SK-N-SH treated with all-trans-retinoic acid at 6 μM for 48 hours (cell line): ENCODE results near the gene SLC22A16.

Experiments used
- ATAC-seq: fragments of 200-7000 bp; cut with Tn5 transposase; 3 replicates; pipeline ENCODE4 v1.9.1; 2020; ENCODE audit warnings: mild to moderate bottlenecking, moderate library complexity
- ARNTL ChIP-seq: fragments of 450-650 bp; formaldehyde crosslinking; IDR thresholded peaks from 2 replicates; pipeline ENCODE4 v1.5.0; 2020; ENCODE audit warnings: low read depth, mild to moderate bottlenecking, moderate library complexity, borderline replicate concordance
- BACH2 ChIP-seq: fragments of 250-450 bp; sonication (Bioruptor Pico); IDR thresholded peaks from 2 replicates; pipeline ENCODE4 v1.9.0; 2021; ENCODE audit warnings: mild to moderate bottlenecking, borderline replicate concordance
- CSDC2 ChIP-seq: fragments of 250-450 bp; sonication (Bioruptor Pico); IDR thresholded peaks from 2 replicates; pipeline ENCODE4 v1.5.0; 2020; ENCODE audit warnings: mild to moderate bottlenecking, moderate library complexity
- ESRRG ChIP-seq: fragments of 250-450 bp; sonication (Bioruptor Pico); IDR thresholded peaks from 2 replicates; pipeline ENCODE4 v1.6.1; 2021; ENCODE audit warnings: mild to moderate bottlenecking
- GLIS3 ChIP-seq: fragments of 250-450 bp; sonication (Bioruptor Pico); IDR thresholded peaks from 2 replicates; pipeline ENCODE4 v1.5.0; 2020; ENCODE audit warnings: mild to moderate bottlenecking, moderate library complexity
- ISL1 ChIP-seq: fragments of 250-450 bp; sonication (Bioruptor Pico); IDR thresholded peaks from 2 replicates; pipeline ENCODE4 v2.1.2; 2022; ENCODE audit warnings: mild to moderate bottlenecking, moderate library complexity
- PPARA ChIP-seq: fragments of 250-450 bp; sonication (Bioruptor Pico); IDR thresholded peaks from 2 replicates; pipeline ENCODE4 v1.5.0; 2020; ENCODE audit warnings: mild to moderate bottlenecking, borderline replicate concordance
- RARB ChIP-seq: fragments of 250-450 bp; sonication (Bioruptor Pico); IDR thresholded peaks from 2 replicates; pipeline ENCODE4 v1.8.0; 2021; ENCODE audit warnings: mild to moderate bottlenecking, moderate library complexity
- SNAI2 ChIP-seq: fragments of 250-450 bp; sonication (Bioruptor Pico); IDR thresholded peaks from 2 replicates; pipeline ENCODE4 v1.5.0; 2020; ENCODE audit warnings: mild to moderate bottlenecking, moderate library complexity
- TCF4 ChIP-seq: fragments of 250-450 bp; sonication (Bioruptor Pico); IDR thresholded peaks from 2 replicates; pipeline ENCODE4 v1.8.0; 2021; ENCODE audit warnings: mild to moderate bottlenecking, moderate library complexity, borderline replicate concordance
- TOX ChIP-seq: fragments of 250-450 bp; sonication (Bioruptor Pico); IDR thresholded peaks from 2 replicates; pipeline ENCODE4 v1.8.0; 2021; ENCODE audit warnings: mild to moderate bottlenecking, moderate library complexity, borderline replicate concordance
- ZC3H10 ChIP-seq: fragments of 250-450 bp; sonication (Bioruptor Pico); IDR thresholded peaks from 2 replicates; pipeline ENCODE4 v1.5.1; 2021; ENCODE audit warnings: mild to moderate bottlenecking, moderate library complexity
- ZFP3 ChIP-seq: fragments of 250-450 bp; sonication (Bioruptor Pico); IDR thresholded peaks from 2 replicates; pipeline ENCODE4 v1.5.0; 2020; ENCODE audit warnings: mild to moderate bottlenecking, moderate library complexity
- ZFP30 ChIP-seq: fragments of 450-650 bp; formaldehyde crosslinking; IDR thresholded peaks from 2 replicates; pipeline ENCODE4 v1.5.0; 2022; ENCODE audit warnings: mild to moderate bottlenecking, moderate library complexity
- ZNF565 ChIP-seq: fragments of 450-650 bp; formaldehyde crosslinking; conservative IDR thresholded peaks from 2 replicates; pipeline ENCODE4 v1.5.0; 2020; ENCODE audit warnings: low read depth, mild to moderate bottlenecking, moderate library complexity
- ZNF70 ChIP-seq: fragments of 450-650 bp; formaldehyde crosslinking; IDR thresholded peaks from 2 replicates; pipeline ENCODE4 v1.5.0; 2020; ENCODE audit warnings: mild to moderate bottlenecking, moderate library complexity
- ZNF8 ChIP-seq: fragments of 450-650 bp; formaldehyde crosslinking; IDR thresholded peaks from 2 replicates; pipeline ENCODE4 v1.5.0; 2020; ENCODE audit warnings: mild to moderate bottlenecking, moderate library complexity
- TF ChIP-seq, protein P1 (sequence below): fragments of 250-450 bp; sonication (Bioruptor Pico); IDR thresholded peaks from 2 replicates; pipeline ENCODE4 v1.5.0; 2020; ENCODE audit warnings: mild to moderate bottlenecking, moderate library complexity
- TF ChIP-seq, protein P2 (sequence below): fragments of 250-450 bp; sonication (Bioruptor Pico); IDR thresholded peaks from 2 replicates; pipeline ENCODE4 v1.8.0; 2020; ENCODE audit warnings: mild to moderate bottlenecking, moderate library complexity, borderline replicate concordance
- TF ChIP-seq, protein P3 (sequence below): fragments of 250-450 bp; sonication (Bioruptor Pico); IDR thresholded peaks from 2 replicates; pipeline ENCODE4 v1.5.1; 2021; ENCODE audit warnings: mild to moderate bottlenecking, moderate library complexity
- TF ChIP-seq, protein P4 (sequence below): fragments of 250-450 bp; sonication (Bioruptor Pico); IDR thresholded peaks from 2 replicates; pipeline ENCODE4 v1.5.1; 2020; ENCODE audit warnings: low read depth, mild to moderate bottlenecking, moderate library complexity
- TF ChIP-seq, protein P5 (sequence below): fragments of 250-450 bp; sonication (Bioruptor Pico); IDR thresholded peaks from 2 replicates; pipeline ENCODE4 v1.8.0; 2021; ENCODE audit warnings: low read depth, mild to moderate bottlenecking, moderate library complexity, borderline replicate concordance

SLC22A16 gene

DNA sequence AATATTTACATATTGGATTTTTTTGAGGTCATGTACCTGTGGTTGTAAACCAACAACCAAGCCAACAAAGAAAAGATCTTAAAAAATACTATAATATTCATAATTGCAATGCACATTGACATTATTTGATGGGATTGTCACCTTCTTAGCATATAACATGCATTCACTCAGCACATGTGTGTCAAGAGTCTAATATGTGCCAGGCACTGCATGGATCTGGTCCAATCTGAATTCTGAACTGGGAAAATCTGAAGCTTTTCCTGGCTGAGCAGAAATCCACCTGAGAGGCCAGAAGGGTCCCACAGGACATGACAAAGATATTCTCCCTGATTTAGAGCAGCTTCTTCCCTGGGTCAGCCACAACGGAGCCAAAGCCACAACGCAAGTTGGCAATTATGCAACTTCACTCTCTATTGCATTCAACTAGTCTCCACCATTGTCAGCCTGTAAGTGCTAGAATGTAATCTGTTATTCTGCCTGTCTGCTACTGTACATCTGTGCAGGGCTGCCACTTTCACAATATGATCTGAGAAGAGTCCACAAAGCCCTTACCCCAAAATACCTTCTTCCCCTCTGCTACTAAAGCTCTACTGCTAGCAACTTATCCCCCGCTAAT lies 44.0 kb downstream of the SLC22A16 start:
- no peak for ATAC-seq
- TF ChIP-seq, protein P1, sequence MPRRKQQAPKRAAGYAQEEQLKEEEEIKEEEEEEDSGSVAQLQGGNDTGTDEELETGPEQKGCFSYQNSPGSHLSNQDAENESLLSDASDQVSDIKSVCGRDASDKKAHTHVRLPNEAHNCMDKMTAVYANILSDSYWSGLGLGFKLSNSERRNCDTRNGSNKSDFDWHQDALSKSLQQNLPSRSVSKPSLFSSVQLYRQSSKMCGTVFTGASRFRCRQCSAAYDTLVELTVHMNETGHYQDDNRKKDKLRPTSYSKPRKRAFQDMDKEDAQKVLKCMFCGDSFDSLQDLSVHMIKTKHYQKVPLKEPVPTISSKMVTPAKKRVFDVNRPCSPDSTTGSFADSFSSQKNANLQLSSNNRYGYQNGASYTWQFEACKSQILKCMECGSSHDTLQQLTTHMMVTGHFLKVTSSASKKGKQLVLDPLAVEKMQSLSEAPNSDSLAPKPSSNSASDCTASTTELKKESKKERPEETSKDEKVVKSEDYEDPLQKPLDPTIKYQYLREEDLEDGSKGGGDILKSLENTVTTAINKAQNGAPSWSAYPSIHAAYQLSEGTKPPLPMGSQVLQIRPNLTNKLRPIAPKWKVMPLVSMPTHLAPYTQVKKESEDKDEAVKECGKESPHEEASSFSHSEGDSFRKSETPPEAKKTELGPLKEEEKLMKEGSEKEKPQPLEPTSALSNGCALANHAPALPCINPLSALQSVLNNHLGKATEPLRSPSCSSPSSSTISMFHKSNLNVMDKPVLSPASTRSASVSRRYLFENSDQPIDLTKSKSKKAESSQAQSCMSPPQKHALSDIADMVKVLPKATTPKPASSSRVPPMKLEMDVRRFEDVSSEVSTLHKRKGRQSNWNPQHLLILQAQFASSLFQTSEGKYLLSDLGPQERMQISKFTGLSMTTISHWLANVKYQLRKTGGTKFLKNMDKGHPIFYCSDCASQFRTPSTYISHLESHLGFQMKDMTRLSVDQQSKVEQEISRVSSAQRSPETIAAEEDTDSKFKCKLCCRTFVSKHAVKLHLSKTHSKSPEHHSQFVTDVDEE: no peak
- TF ChIP-seq PPARA (CRISPR knock-in tag) (no peak), ESRRG (CRISPR knock-in tag) (no peak), ZFP3 (CRISPR knock-in tag) (no peak), GLIS3 (CRISPR knock-in tag) (no peak), ARNTL (no peak), ZNF565 (CRISPR knock-in tag) (no peak), ZNF70 (CRISPR knock-in tag) (no peak), TOX (CRISPR knock-in tag) (no peak)
- TF ChIP-seq, protein P2, sequence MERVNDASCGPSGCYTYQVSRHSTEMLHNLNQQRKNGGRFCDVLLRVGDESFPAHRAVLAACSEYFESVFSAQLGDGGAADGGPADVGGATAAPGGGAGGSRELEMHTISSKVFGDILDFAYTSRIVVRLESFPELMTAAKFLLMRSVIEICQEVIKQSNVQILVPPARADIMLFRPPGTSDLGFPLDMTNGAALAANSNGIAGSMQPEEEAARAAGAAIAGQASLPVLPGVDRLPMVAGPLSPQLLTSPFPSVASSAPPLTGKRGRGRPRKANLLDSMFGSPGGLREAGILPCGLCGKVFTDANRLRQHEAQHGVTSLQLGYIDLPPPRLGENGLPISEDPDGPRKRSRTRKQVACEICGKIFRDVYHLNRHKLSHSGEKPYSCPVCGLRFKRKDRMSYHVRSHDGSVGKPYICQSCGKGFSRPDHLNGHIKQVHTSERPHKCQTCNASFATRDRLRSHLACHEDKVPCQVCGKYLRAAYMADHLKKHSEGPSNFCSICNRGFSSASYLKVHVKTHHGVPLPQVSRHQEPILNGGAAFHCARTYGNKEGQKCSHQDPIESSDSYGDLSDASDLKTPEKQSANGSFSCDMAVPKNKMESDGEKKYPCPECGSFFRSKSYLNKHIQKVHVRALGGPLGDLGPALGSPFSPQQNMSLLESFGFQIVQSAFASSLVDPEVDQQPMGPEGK: no peak

DNA sequence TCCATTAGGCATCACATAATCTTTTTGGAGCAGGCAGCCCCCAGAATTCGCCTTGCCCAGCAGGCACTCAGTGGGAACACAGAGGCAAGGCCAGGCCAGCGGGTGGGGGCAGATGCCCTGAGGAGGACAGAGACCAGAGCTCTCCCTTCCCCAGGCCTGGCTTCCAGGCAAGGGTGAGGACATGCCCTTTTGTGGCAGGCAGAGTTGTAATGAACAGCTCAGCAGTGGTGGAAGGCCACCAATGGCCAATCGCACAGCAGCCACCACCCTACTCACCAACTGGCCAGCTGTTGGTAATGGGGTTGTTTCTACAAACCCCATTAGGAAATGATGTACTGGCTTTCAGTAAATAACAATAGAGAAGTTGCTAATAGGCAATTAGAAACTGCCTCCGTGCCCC lies 45.7 kb downstream of the SLC22A16 start:
- ATAC-seq: no peak
- TF ChIP-seq, protein P3, sequence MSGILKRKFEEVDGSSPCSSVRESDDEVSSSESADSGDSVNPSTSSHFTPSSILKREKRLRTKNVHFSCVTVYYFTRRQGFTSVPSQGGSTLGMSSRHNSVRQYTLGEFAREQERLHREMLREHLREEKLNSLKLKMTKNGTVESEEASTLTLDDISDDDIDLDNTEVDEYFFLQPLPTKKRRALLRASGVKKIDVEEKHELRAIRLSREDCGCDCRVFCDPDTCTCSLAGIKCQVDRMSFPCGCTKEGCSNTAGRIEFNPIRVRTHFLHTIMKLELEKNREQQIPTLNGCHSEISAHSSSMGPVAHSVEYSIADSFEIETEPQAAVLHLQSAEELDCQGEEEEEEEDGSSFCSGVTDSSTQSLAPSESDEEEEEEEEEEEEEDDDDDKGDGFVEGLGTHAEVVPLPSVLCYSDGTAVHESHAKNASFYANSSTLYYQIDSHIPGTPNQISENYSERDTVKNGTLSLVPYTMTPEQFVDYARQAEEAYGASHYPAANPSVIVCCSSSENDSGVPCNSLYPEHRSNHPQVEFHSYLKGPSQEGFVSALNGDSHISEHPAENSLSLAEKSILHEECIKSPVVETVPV (CRISPR knock-in tag): no peak
- TF ChIP-seq BACH2 (no peak), ZFP30 (CRISPR knock-in tag) (no peak), TCF4 (CRISPR knock-in tag) (no peak), ARNTL (no peak), ZNF8 (no peak), CSDC2 (CRISPR knock-in tag) (no peak), ZFP3 (CRISPR knock-in tag) (no peak), GLIS3 (CRISPR knock-in tag) (no peak), ESRRG (CRISPR knock-in tag) (no peak), RARB (CRISPR knock-in tag) (no peak)
- TF ChIP-seq, protein P4, sequence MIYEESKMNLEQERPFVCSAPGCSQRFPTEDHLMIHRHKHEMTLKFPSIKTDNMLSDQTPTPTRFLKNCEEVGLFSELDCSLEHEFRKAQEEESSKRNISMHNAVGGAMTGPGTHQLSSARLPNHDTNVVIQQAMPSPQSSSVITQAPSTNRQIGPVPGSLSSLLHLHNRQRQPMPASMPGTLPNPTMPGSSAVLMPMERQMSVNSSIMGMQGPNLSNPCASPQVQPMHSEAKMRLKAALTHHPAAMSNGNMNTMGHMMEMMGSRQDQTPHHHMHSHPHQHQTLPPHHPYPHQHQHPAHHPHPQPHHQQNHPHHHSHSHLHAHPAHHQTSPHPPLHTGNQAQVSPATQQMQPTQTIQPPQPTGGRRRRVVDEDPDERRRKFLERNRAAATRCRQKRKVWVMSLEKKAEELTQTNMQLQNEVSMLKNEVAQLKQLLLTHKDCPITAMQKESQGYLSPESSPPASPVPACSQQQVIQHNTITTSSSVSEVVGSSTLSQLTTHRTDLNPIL (CRISPR knock-in tag): no peak
- TF ChIP-seq, protein P5, sequence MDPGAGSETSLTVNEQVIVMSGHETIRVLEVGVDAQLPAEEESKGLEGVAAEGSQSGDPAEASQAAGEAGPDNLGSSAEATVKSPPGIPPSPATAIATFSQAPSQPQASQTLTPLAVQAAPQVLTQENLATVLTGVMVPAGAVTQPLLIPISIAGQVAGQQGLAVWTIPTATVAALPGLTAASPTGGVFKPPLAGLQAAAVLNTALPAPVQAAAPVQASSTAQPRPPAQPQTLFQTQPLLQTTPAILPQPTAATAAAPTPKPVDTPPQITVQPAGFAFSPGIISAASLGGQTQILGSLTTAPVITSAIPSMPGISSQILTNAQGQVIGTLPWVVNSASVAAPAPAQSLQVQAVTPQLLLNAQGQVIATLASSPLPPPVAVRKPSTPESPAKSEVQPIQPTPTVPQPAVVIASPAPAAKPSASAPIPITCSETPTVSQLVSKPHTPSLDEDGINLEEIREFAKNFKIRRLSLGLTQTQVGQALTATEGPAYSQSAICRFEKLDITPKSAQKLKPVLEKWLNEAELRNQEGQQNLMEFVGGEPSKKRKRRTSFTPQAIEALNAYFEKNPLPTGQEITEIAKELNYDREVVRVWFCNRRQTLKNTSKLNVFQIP (CRISPR knock-in tag): no peak

DNA sequence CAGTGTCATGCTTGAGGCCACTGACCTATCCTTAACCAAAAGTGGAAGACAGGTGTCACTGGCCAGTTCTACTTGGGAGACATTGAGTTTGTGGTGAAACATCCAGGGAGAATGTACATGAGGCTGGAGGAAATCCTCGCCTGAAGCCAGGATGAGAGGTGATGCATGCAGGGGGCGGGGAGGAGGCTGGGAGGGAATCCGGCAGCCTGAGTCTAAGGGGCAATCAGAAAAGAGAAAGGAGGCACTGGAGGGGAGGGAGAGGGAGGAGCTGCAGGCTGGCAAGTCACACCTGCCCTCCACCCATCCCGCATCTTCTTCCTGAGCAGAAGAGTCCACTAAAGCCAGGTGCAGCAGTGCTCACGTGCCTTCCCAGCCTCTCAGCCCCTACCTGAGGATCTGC lies 46.2 kb downstream of the SLC22A16 start:
- ATAC-seq: no peak

More for the DNA sequence above, 46.2 kb downstream of the SLC22A16 start:
- TF ChIP-seq ZFP3 (CRISPR knock-in tag): no peak
- TF ChIP-seq GLIS3 (CRISPR knock-in tag): no peak
- TF ChIP-seq ARNTL: no peak
- TF ChIP-seq, protein P5 (CRISPR knock-in tag): no peak
- TF ChIP-seq ESRRG (CRISPR knock-in tag): no peak
- no peak for TF ChIP-seq TOX (CRISPR knock-in tag)
- TF ChIP-seq ZNF565 (CRISPR knock-in tag): no peak
- TF ChIP-seq ZFP30 (CRISPR knock-in tag): no peak
- TF ChIP-seq PPARA (CRISPR knock-in tag): no peak
- TF ChIP-seq, protein P2: no peak
- TF ChIP-seq SNAI2 (CRISPR knock-in tag): no peak
- no peak for TF ChIP-seq ISL1
- no peak for TF ChIP-seq ZNF70 (CRISPR knock-in tag)
- TF ChIP-seq TCF4 (CRISPR knock-in tag): no peak
- no peak for TF ChIP-seq ZC3H10 (CRISPR knock-in tag)
- TF ChIP-seq, protein P4 (CRISPR knock-in tag): no peak
- no peak for TF ChIP-seq ZNF8
- TF ChIP-seq, all 23 proteins: peak for 0
